Loucy (cell line): ENCODE results near the gene SPEF1.
A peak's percentile ranks its signal among the peaks of the same experiment; 100 is the strongest.

Experiments used
- H2AFZ ChIP-seq: fragments of 200-600 bp; sonication (generic); 2 replicates; pipeline ENCODE4 v1.6.0; 2016; ENCODE audit warnings: antibody characterized with exemption, mild to moderate bottlenecking, low read length, moderate library complexity
- H3F3A ChIP-seq: fragments of 200-600 bp; 2 replicates; pipeline ENCODE4 v1.6.0; 2016; ENCODE audit warnings: antibody characterized with exemption, low read depth, mild to moderate bottlenecking
- H3K27me3 ChIP-seq: fragments of 200-600 bp; sonication (generic); 2 replicates; pipeline ENCODE4 v1.6.1; 2014; ENCODE audit warnings: low read length, mild to moderate bottlenecking; ENCODE audit not compliant: insufficient read depth, poor library complexity, severe bottlenecking
- H3K36me3 ChIP-seq: fragments of 200-600 bp; sonication (generic); 2 replicates; pipeline ENCODE4 v1.6.1; 2016; ENCODE audit warnings: low read length; ENCODE audit not compliant: insufficient read depth
- H3K4me1 ChIP-seq: fragments of 200-600 bp; sonication (generic); 2 replicates; pipeline ENCODE4 v1.5.1; 2014; ENCODE audit warnings: low read length, mild to moderate bottlenecking; ENCODE audit not compliant: insufficient read depth, poor library complexity, severe bottlenecking
- H3K4me2 ChIP-seq: fragments of 200-600 bp; sonication (generic); 2 replicates; pipeline ENCODE4 v1.6.0; 2014; ENCODE audit warnings: antibody characterized with exemption, low read length, low read depth, mild to moderate bottlenecking; ENCODE audit not compliant: poor library complexity, severe bottlenecking
- H3K4me3 ChIP-seq: fragments of 200-600 bp; sonication (generic); 2 replicates; pipeline ENCODE4 v1.5.1; 2014; ENCODE audit warnings: low read length, mild to moderate bottlenecking, mixed read lengths; ENCODE audit not compliant: poor library complexity, severe bottlenecking
- H3K79me2 ChIP-seq: fragments of 200-600 bp; sonication (generic); 2 replicates; pipeline ENCODE4 v1.6.1; 2014; ENCODE audit warnings: low read length; ENCODE audit not compliant: insufficient read depth
- H3K9ac ChIP-seq: fragments of 200-600 bp; sonication (generic); 2 replicates; pipeline ENCODE4 v1.6.0; 2014; ENCODE audit warnings: mild to moderate bottlenecking, low read depth, low read length, moderate library complexity; ENCODE audit not compliant: poor library complexity, severe bottlenecking
- H3K9me2 ChIP-seq: fragments of 200-600 bp; sonication (generic); replicated peaks from 2 replicates; pipeline ENCODE4 v1.6.1; 2016; ENCODE audit warnings: low read depth, low read length, mixed read lengths
- H3K9me3 ChIP-seq: fragments of 200-600 bp; sonication (generic); 2 replicates; pipeline ENCODE4 v1.6.1; 2014; ENCODE audit warnings: mild to moderate bottlenecking, antibody characterized with exemption, low read length, low read depth; ENCODE audit not compliant: insufficient read depth
- H4K20me1 ChIP-seq: fragments of 200-600 bp; sonication (generic); 2 replicates; pipeline ENCODE4 v1.6.0; 2014; ENCODE audit warnings: antibody characterized with exemption, low read length, mild to moderate bottlenecking; ENCODE audit not compliant: insufficient read depth, poor library complexity, severe bottlenecking
- CTCF ChIP-seq: fragments of 200-600 bp; sonication (generic); conservative IDR thresholded peaks from 2 replicates; pipeline ENCODE4 v1.5.1; 2014; ENCODE audit warnings: mild to moderate bottlenecking, antibody characterized with exemption, low read length
- EZH2phosphoT487 ChIP-seq: fragments of 200-600 bp; IDR thresholded peaks from 2 replicates; pipeline ENCODE4 v1.6.1; 2018; ENCODE audit warnings: antibody characterized with exemption, mild to moderate bottlenecking, moderate library complexity, borderline replicate concordance

The SPEF1 gene

GRCh38 chr20:3754276-3754630, 27.0 kb downstream of the SPEF1 start:
- no peak overlapping the region for H3K4me2 ChIP-seq
- H3F3A ChIP-seq, result no peaks in the 10 kb centered on the region
- H3K9me3 ChIP-seq, result no peaks in the 10 kb centered on the region
- H3K4me1 ChIP-seq, result no peaks in the 10 kb centered on the region
- no peak overlapping the region for H2AFZ ChIP-seq
- H3K9ac ChIP-seq, result no peak overlapping the region
- H3K9me2 ChIP-seq, result no peaks in the 10 kb centered on the region
- H3K79me2 ChIP-seq, result no peaks in the 10 kb centered on the region
- TF ChIP-seq CTCF, result no peak
- TF ChIP-seq EZH2phosphoT487, result no peak
- no peaks in the 10 kb centered on the region for H3K27me3 ChIP-seq
- no peaks in the 10 kb centered on the region for H4K20me1 ChIP-seq
- no peak overlapping the region for H3K4me3 ChIP-seq
- H3K36me3 ChIP-seq, result peaks cover 8% of the 10 kb centered on the region; the same call in 1 of the 2 replicates

- Histone ChIP-seq H3K9me2 (no peaks in the 10 kb centered on the region), H3F3A (no peaks in the 10 kb centered on the region), H3K4me2 (no peak overlapping the region), H3K9me3 (no peaks in the 10 kb centered on the region), H3K79me2 (no peaks in the 10 kb centered on the region), H3K36me3 (peaks cover 8% of the 10 kb centered on the region; the same call in 1 of the 2 replicates), H4K20me1 (no peaks in the 10 kb centered on the region), H3K4me1 (no peaks in the 10 kb centered on the region), H3K4me3 (no peak overlapping the region), H2AFZ (no peak overlapping the region), H3K27me3 (no peaks in the 10 kb centered on the region), H3K9ac (no peak overlapping the region)
- no peak for TF ChIP-seq CTCF
- no peak for TF ChIP-seq EZH2phosphoT487
These were observed 27.6 kb downstream of the SPEF1 start for GRCh38 chr20:3753501-3754275.

GRCh38 chr20:3753098-3753497, 28.1 kb downstream of the SPEF1 start:
- Histone ChIP-seq H3K9ac (no peak overlapping the region), H3K9me3 (no peaks in the 10 kb centered on the region), H3K4me3 (no peak overlapping the region), H4K20me1 (no peaks in the 10 kb centered on the region), H3K9me2 (no peaks in the 10 kb centered on the region), H3K79me2 (no peaks in the 10 kb centered on the region), H3K36me3 (peaks cover 4% of the 10 kb centered on the region; the same call in 1 of the 2 replicates), H3K4me1 (no peaks in the 10 kb centered on the region), H2AFZ (no peak overlapping the region), H3K4me2 (no peak overlapping the region), H3K27me3 (no peaks in the 10 kb centered on the region), H3F3A (no peaks in the 10 kb centered on the region)
- TF ChIP-seq EZH2phosphoT487 (no peak), CTCF (peak; percentile 78)
